ENCODE data around the gene CDH19.

CDH19 gene

GRCh38 chr18:66603941-66604627 is at the start of gene CDH19:
TSS of gene CDH19 (minus strand) at chr18:66604090. CDS start at chr18:66572204, 31,886 bp downstream.
- no peak for DNase-seq (ENCODE audit: low read depth)

GRCh38 chr18:66647671-66648070 is 43.8 kb upstream of the CDH19 start:
- no peak for DNase-seq (ENCODE audit: low read depth)

GRCh38 chr18:66646609-66647008 is 42.7 kb upstream of the CDH19 start:
- no peak for DNase-seq (ENCODE audit: low read depth)

GRCh38 chr18:66645983-66646382 is 42.1 kb upstream of the CDH19 start:
- DNase-seq (ENCODE audit: low read depth), result no peak

- DNase-seq (ENCODE audit: low read depth), result no peak
These were observed 37.2 kb upstream of the CDH19 start for GRCh38 chr18:66641056-66641455.

- DNase-seq (ENCODE audit: low read depth), result no peak
These were observed 36.5 kb upstream of the CDH19 start for GRCh38 chr18:66640431-66640830.

- DNase-seq (ENCODE audit: low read depth), result no peak
These were observed 35.2 kb upstream of the CDH19 start for GRCh38 chr18:66638856-66639629.

GRCh38 chr18:66635342-66635741 is 31.5 kb upstream of the CDH19 start:
- no peak for DNase-seq (ENCODE audit: low read depth)

- DNase-seq (ENCODE audit: low read depth), result no peak
These were observed 28.9 kb upstream of the CDH19 start for GRCh38 chr18:66632756-66633155.

- DNase-seq (ENCODE audit: low read depth), result no peak
These were observed 26.9 kb upstream of the CDH19 start for GRCh38 chr18:66630831-66631230.

GRCh38 chr18:66623821-66624220 is 19.9 kb upstream of the CDH19 start:
- no peak for DNase-seq (ENCODE audit: low read depth)

GRCh38 chr18:66621816-66622576 is 18.1 kb upstream of the CDH19 start:
- no peak for DNase-seq (ENCODE audit: low read depth)

GRCh38 chr18:66616523-66616983 is 12.7 kb upstream of the CDH19 start:
- DNase-seq (ENCODE audit: low read depth), result no peak

- no peak for DNase-seq (ENCODE audit: low read depth)
These were observed 11.3 kb upstream of the CDH19 start for GRCh38 chr18:66615176-66615575.

GRCh38 chr18:66607632-66608031 is 3.7 kb upstream of the CDH19 start:
- no peak for DNase-seq (ENCODE audit: low read depth)

GRCh38 chr18:66601649-66602048 is 2.2 kb downstream of the CDH19 start:
- no peak for DNase-seq (ENCODE audit: low read depth)

- DNase-seq (ENCODE audit: low read depth), result no peak
These were observed 4.7 kb downstream of the CDH19 start for GRCh38 chr18:66599190-66599589.

GRCh38 chr18:66587430-66587829 is 16.5 kb downstream of the CDH19 start:
- no peak for DNase-seq (ENCODE audit: low read depth)

GRCh38 chr18:66582211-66582610 is 21.7 kb downstream of the CDH19 start:
- no peak for DNase-seq (ENCODE audit: low read depth)

- DNase-seq (ENCODE audit: low read depth), result no peak
These were observed 28.6 kb downstream of the CDH19 start for GRCh38 chr18:66575263-66575662.

GRCh38 chr18:66571845-66572244 is 32.0 kb downstream of the CDH19 start:
- DNase-seq (ENCODE audit: low read depth), result no peak

GRCh38 chr18:66566616-66567015 is 37.3 kb downstream of the CDH19 start:
- no peak for DNase-seq (ENCODE audit: low read depth)

- no peak for DNase-seq (ENCODE audit: low read depth)
These were observed 39.7 kb downstream of the CDH19 start for GRCh38 chr18:66564236-66564635.
